HCT116 (cell line): Measurements from ENCODE around the gene PRKAR2A. TPM values are rescaled to one million over a fixed set of nuclear protein-coding genes. Genes with fewer than 3 reads are reported as not detected.
A peak's percentile ranks its signal among the peaks of the same experiment; 100 is the strongest.

Source experiments
- ATAC-seq: fragments of 200-7000 bp; cut with Tn5 transposase; 2 replicates; pipeline ENCODE4 v1.9.1; 2020; ENCODE audit warnings: mild to moderate bottlenecking, moderate library complexity
- BruUV-seq: library from RNA; stranded (reverse); fragments of 400-500 nt; replicated peaks from 2 replicates; lab custom pipeline; 2021; lab: Mats Ljungman, UMichigan
- CTCF ChIA-PET: fragments of 300-600 bp; sonication (Branson Sonifier 250); formaldehyde crosslinking; loops from one replicate; lab custom pipeline; 2021; ENCODE audit warnings: antibody characterized with exemption; lab: Charles Lee
- POLR2A ChIA-PET: fragments of 300-600, 350-600 bp; sonication (Branson Sonifier 250); formaldehyde crosslinking; loops from one replicate; lab custom pipeline; 2021; ENCODE audit warnings: antibody characterized with exemption; lab: Charles Lee
- RAD21 ChIA-PET, 2 experiments: fragments of 300-600 bp; sonication (Branson Sonifier 250); formaldehyde crosslinking; loops; one replicate each; lab custom pipeline; 2023; ENCODE audit warnings: low total read pairs in 2 of 2; ENCODE audit not compliant: uncharacterized antibody in 2 of 2, unreplicated experiment in 2 of 2, low non-redundant PET in 1 of 2; lab: Charles Lee
- DNase-seq: peaks from one replicate; pipeline ENCODE4 v3.0.0-alpha.2; 2010; ENCODE audit warnings: low read depth, low spot score
- H2AFZ ChIP-seq: fragments of 200-600 bp; shearing (Covaris generic), sonication (generic); 2 replicates; pipeline ENCODE4 v1.6.1; 2017; ENCODE audit warnings: low read depth, mixed run types, mixed read lengths, antibody characterized with exemption, low read length; ENCODE audit not compliant: poor library complexity, severe bottlenecking
- H3K27ac ChIP-seq: 2 replicates; pipeline ENCODE4 v1.5.1; 2012; ENCODE audit warnings: low read depth, low read length
- H3K27me3 ChIP-seq: fragments of 200-600 bp; sonication (generic); 2 replicates; pipeline ENCODE4 v1.6.1; 2016; ENCODE audit warnings: mixed run types, low read length, mixed read lengths; ENCODE audit not compliant: insufficient read depth
- H3K36me3 ChIP-seq, 2 experiments: fragments of 200-500 bp in 1 of 2; fragments of 200-600 bp in 1 of 2; sonication (Bioruptor generic) in 1 of 2; sonication (generic) in 1 of 2; 2 replicates each; pipeline versions ENCODE4 v1.5.1 to v1.6.1; 2014 to 2016; ENCODE audit warnings: low read length in 2 of 2, inconsistent platforms in 1 of 2, mixed read lengths in 1 of 2, mixed run types in 1 of 2; ENCODE audit not compliant: insufficient read depth in 2 of 2, control insufficient read depth in 1 of 2
- H3K4me1 ChIP-seq, 2 experiments: fragments of 200-600 bp in 1 of 2; sonication (generic) in 1 of 2; 2 replicates each; pipeline versions ENCODE4 v1.5.1 to v1.6.1; 2012 to 2017; ENCODE audit warnings: low read length in 2 of 2, inconsistent platforms in 1 of 2, mild to moderate bottlenecking in 1 of 2, mixed read lengths in 1 of 2, mixed run types in 1 of 2, moderate library complexity in 1 of 2; ENCODE audit not compliant: insufficient read depth in 2 of 2, control insufficient read depth in 1 of 2
- H3K4me2 ChIP-seq: fragments of 200-600 bp; sonication (generic); 2 replicates; pipeline ENCODE4 v1.6.1; 2017; ENCODE audit warnings: mixed run types, low read length, mixed read lengths
- H3K4me3 ChIP-seq, 2 experiments: fragments of 200-600 bp in 1 of 2; sonication (generic) in 1 of 2; replicated peaks in 1 of 2; 2 replicates each; pipeline ENCODE4 v1.5.1; 2011 to 2016; ENCODE audit warnings: low read length in 2 of 2, control low read depth in 1 of 2, low read depth in 1 of 2, mild to moderate bottlenecking in 1 of 2, mixed read lengths in 1 of 2, mixed run types in 1 of 2
- H3K79me2 ChIP-seq: fragments of 200-600 bp; sonication (generic); 2 replicates; pipeline ENCODE4 v1.6.1; 2017; ENCODE audit warnings: mild to moderate bottlenecking, mixed run types, low read length, moderate library complexity, mixed read lengths; ENCODE audit not compliant: insufficient read depth
- H3K9ac ChIP-seq: fragments of 200-600 bp; sonication (generic); 2 replicates; pipeline ENCODE4 v1.6.1; 2016; ENCODE audit warnings: low read length, mixed read lengths
- H3K9me2 ChIP-seq: fragments of 200-600 bp; sonication (generic), shearing (Covaris generic); 2 replicates; pipeline ENCODE4 v1.6.1; 2017; ENCODE audit warnings: mixed run types, mild to moderate bottlenecking, moderate library complexity; ENCODE audit not compliant: insufficient read depth
- H3K9me3 ChIP-seq, 2 experiments: fragments of 200-500 bp in 1 of 2; fragments of 200-600 bp in 1 of 2; sonication (Bioruptor generic) in 1 of 2; sonication (generic) in 1 of 2; 2 replicates each; pipeline ENCODE4 v1.6.1; 2014 to 2017; ENCODE audit warnings: low read length in 2 of 2, mixed read lengths in 2 of 2, inconsistent platforms in 1 of 2, low read depth in 1 of 2, mild to moderate bottlenecking in 1 of 2, mixed run types in 1 of 2, moderate library complexity in 1 of 2; ENCODE audit not compliant: control insufficient read depth in 1 of 2, insufficient read depth in 1 of 2
- H4K20me1 ChIP-seq: fragments of 200-600 bp; sonication (generic), shearing (Covaris generic); 2 replicates; pipeline ENCODE4 v1.6.1; 2017; ENCODE audit warnings: mixed run types, mild to moderate bottlenecking, moderate library complexity; ENCODE audit not compliant: insufficient read depth
- ATF3 ChIP-seq: IDR thresholded peaks from 2 replicates; pipeline ENCODE4 v1.6.1; 2012
- CEBPB ChIP-seq: IDR thresholded peaks from 2 replicates; pipeline ENCODE4 v1.6.1; 2012; ENCODE audit warnings: low read depth
- CTCF ChIP-seq, 3 experiments: fragments of 200-600 bp in 1 of 3; sonication (generic) in 1 of 3; IDR thresholded peaks in 2 of 3; conservative IDR thresholded peaks in 1 of 3; 2 replicates each; pipeline ENCODE4 v1.5.1; 2012 to 2017; ENCODE audit warnings: low read depth in 2 of 3, low read length in 2 of 3, antibody characterized with exemption in 1 of 3, borderline replicate concordance in 1 of 3, control low read depth in 1 of 3, mild to moderate bottlenecking in 1 of 3, mixed read lengths in 1 of 3, mixed run types in 1 of 3, moderate library complexity in 1 of 3; ENCODE audit not compliant: insufficient read depth in 1 of 3
- ELF1 ChIP-seq: IDR thresholded peaks from 2 replicates; pipeline ENCODE4 v1.6.1; 2012; ENCODE audit warnings: low read depth, borderline replicate concordance
- EZH2 ChIP-seq: fragments of 200-600 bp; sonication (generic); IDR thresholded peaks from 2 replicates; pipeline ENCODE4 v1.6.1; 2017; ENCODE audit warnings: antibody characterized with exemption, mixed run types
- YY1 ChIP-seq: IDR thresholded peaks from 2 replicates; pipeline ENCODE4 v1.6.1; 2011; ENCODE audit warnings: low read length, low read depth, moderate library complexity, mild to moderate bottlenecking; ENCODE audit not compliant: insufficient replicate concordance; ENCODE audit errors: extremely low read depth
- intact Hi-C: fragments of 100-400 bp; cut with micrococcal nuclease; formaldehyde crosslinking; loops from 2 replicates; pipeline ENCODE4 v1.10.0; 2022
- total RNA-seq: library from RNA; stranded (reverse); gene quantifications from one replicate; pipeline ENCODE4 v1.2.1, GENCODE V29; 2021; ENCODE audit not compliant: unreplicated experiment

Gene PRKAR2A
- total RNA-seq, 1 experiment from 2014 or later = 63.3 TPM

GRCh38 chr3:48716982-48717746 lies 130.5 kb downstream of the PRKAR2A start, which contains the start of gene IP6K2 (continued):
- no peak for TF ChIP-seq CTCF (IDR thresholded peaks at IDR 0.05 in 2 of 3, conservative IDR thresholded peaks at IDR 0.05 in 1 of 3; ENCODE audit: borderline replicate concordance in 1 of 3, insufficient read depth in 1 of 3, low read depth in 2 of 3, low read length in 2 of 3)
- TF ChIP-seq ELF1 = peak; percentile 78; the same call in 1 of the 2 replicates
- no peak for TF ChIP-seq EZH2
- TF ChIP-seq ATF3 = no peak

- intact Hi-C loops = no loop called here
- BruUV-seq = no TSS peak
- RAD21 ChIA-PET = interaction anchor here in 1 of 2 experiments (1.7 kb wide), 1 partner anchor 24 kb away, joined by 5 read pairs; no protein-coding TSS in a partner anchor
- ATAC-seq (peak; percentile 42), DNase-seq (no peak)
- Histone ChIP-seq H3K9me3 (no peaks in the 10 kb centered on the region), H2AFZ (no peak overlapping the region), H3K9ac (peak overlapping the region; percentile 99), H3K36me3 (peaks cover 15 to 21% of the 10 kb centered on the region in 2 experiments), H3K27me3 (no peaks in the 10 kb centered on the region), H3K79me2 (peaks cover 54% of the 10 kb centered on the region)
- TF ChIP-seq YY1 (peak; percentile 90), CEBPB (no peak)
- TF ChIP-seq, all 23 proteins: peak for 1
- peak overlapping the region; percentile 85 to 100 for H3K4me3 ChIP-seq
- H3K4me1 ChIP-seq = peaks cover 12 to 18% of the 10 kb centered on the region in 2 experiments
- ChIA-PET POLR2A (interaction anchor here (0.8 to 1.4 kb wide), 6 partner anchors 12 to 202 kb away, joined by 3 to 8 read pairs (median 4); partner anchors contain the start of gene ARIH2), CTCF (interaction anchor here (1.1 to 1.2 kb wide), 2 partner anchors 23 to 280 kb away, joined by 4 to 12 read pairs; no protein-coding TSS in a partner anchor)
- H3K9me2 ChIP-seq = no peaks in the 10 kb centered on the region
- H3K4me2 ChIP-seq = peak overlapping the region; percentile 82
- H3K27ac ChIP-seq = peak overlapping the region; percentile 74
- H4K20me1 ChIP-seq = peaks cover 8% of the 10 kb centered on the region; the same call in 1 of the 2 replicates
Measured at GRCh38 chr3:48716508-48716981, 131.1 kb downstream of the PRKAR2A start.
